HEK293 (cell line): ENCODE results near the gene ABCF2.

Source experiments
- FEZF1 ChIP-seq: fragments of 450-650 bp; formaldehyde crosslinking; IDR thresholded peaks from 2 replicates; pipeline ENCODE4 v1.5.1; 2016; ENCODE audit warnings: missing biosample characterization, missing genetic modification characterization
- GLIS1 ChIP-seq: fragments of 450-650 bp; formaldehyde crosslinking; IDR thresholded peaks from 2 replicates; pipeline ENCODE4 v1.5.1; 2016; ENCODE audit warnings: missing biosample characterization, missing genetic modification characterization
- GLIS2 ChIP-seq: fragments of 450-650 bp; formaldehyde crosslinking; IDR thresholded peaks from 2 replicates; pipeline ENCODE4 v1.5.1; 2016; ENCODE audit warnings: missing biosample characterization, missing genetic modification characterization
- MYNN ChIP-seq: fragments of 450-650 bp; formaldehyde crosslinking; IDR thresholded peaks from 2 replicates; pipeline ENCODE4 v1.5.1; 2016; ENCODE audit warnings: missing biosample characterization, missing genetic modification characterization, borderline replicate concordance
- OSR2 ChIP-seq: fragments of 450-650 bp; formaldehyde crosslinking; IDR thresholded peaks from 2 replicates; pipeline ENCODE4 v1.5.1; 2016; ENCODE audit warnings: missing biosample characterization, missing genetic modification characterization
- SP7 ChIP-seq: fragments of 450-650 bp; formaldehyde crosslinking; IDR thresholded peaks from 2 replicates; pipeline ENCODE4 v1.5.1; 2016; ENCODE audit warnings: missing biosample characterization, missing genetic modification characterization
- ZEB2 ChIP-seq: fragments of 450-650 bp; formaldehyde crosslinking; IDR thresholded peaks from 2 replicates; pipeline ENCODE4 v1.5.1; 2016; ENCODE audit warnings: missing biosample characterization, missing genetic modification characterization
- ZFHX2 ChIP-seq: fragments of 450-650 bp; formaldehyde crosslinking; conservative IDR thresholded peaks from 2 replicates; pipeline ENCODE4 v1.5.1; 2016; ENCODE audit warnings: missing biosample characterization, missing genetic modification characterization
- ZIC2 ChIP-seq: fragments of 450-650 bp; formaldehyde crosslinking; IDR thresholded peaks from 2 replicates; pipeline ENCODE4 v1.5.1; 2016; ENCODE audit warnings: missing biosample characterization, missing genetic modification characterization
- ZNF324 ChIP-seq: fragments of 450-650 bp; formaldehyde crosslinking; IDR thresholded peaks from 2 replicates; pipeline ENCODE4 v1.5.1; 2016; ENCODE audit warnings: missing biosample characterization, missing genetic modification characterization
- ZNF354C ChIP-seq: fragments of 450-650 bp; formaldehyde crosslinking; IDR thresholded peaks from 2 replicates; pipeline ENCODE4 v1.5.1; 2016; ENCODE audit warnings: missing biosample characterization, missing genetic modification characterization, low read depth, borderline replicate concordance
- ZNF600 ChIP-seq: fragments of 450-650 bp; formaldehyde crosslinking; IDR thresholded peaks from 2 replicates; pipeline ENCODE4 v1.5.1; 2016; ENCODE audit warnings: missing biosample characterization, missing genetic modification characterization
- ZNF624 ChIP-seq: fragments of 450-650 bp; formaldehyde crosslinking; IDR thresholded peaks from 2 replicates; pipeline ENCODE4 v1.5.1; 2017; ENCODE audit warnings: missing biosample characterization, missing genetic modification characterization
- ZNF626 ChIP-seq: fragments of 450-650 bp; sonication (Bioruptor Pico); formaldehyde crosslinking; IDR thresholded peaks from 2 replicates; pipeline ENCODE4 v1.5.1; 2018; ENCODE audit warnings: missing biosample characterization, missing genetic modification characterization, inconsistent platforms
- ZNF660 ChIP-seq: fragments of 450-650 bp; IDR thresholded peaks from 2 replicates; pipeline ENCODE4 v1.5.1; 2018; ENCODE audit warnings: missing biosample characterization, mild to moderate bottlenecking, missing genetic modification characterization
- ZSCAN23 ChIP-seq: fragments of 450-650 bp; formaldehyde crosslinking; IDR thresholded peaks from 2 replicates; pipeline ENCODE4 v1.5.1; 2016; ENCODE audit warnings: missing biosample characterization, missing genetic modification characterization
- ZXDB ChIP-seq: fragments of 450-650 bp; formaldehyde crosslinking; IDR thresholded peaks from 2 replicates; pipeline ENCODE4 v1.5.1; 2016; ENCODE audit warnings: missing biosample characterization, missing genetic modification characterization
- TF ChIP-seq, protein P1 (sequence below): fragments of 450-650 bp; formaldehyde crosslinking; IDR thresholded peaks from 2 replicates; pipeline ENCODE4 v1.5.1; 2016; ENCODE audit warnings: missing biosample characterization, missing genetic modification characterization
- TF ChIP-seq, protein P2 (sequence below): fragments of 450-650 bp; formaldehyde crosslinking; IDR thresholded peaks from 2 replicates; pipeline ENCODE4 v1.5.1; 2016; ENCODE audit warnings: missing biosample characterization, missing genetic modification characterization
- TF ChIP-seq, protein P3 (sequence below): fragments of 450-650 bp; formaldehyde crosslinking; IDR thresholded peaks from 2 replicates; pipeline ENCODE4 v1.5.1; 2016; ENCODE audit warnings: missing biosample characterization, missing genetic modification characterization, borderline replicate concordance
- TF ChIP-seq, protein P4 (sequence below): fragments of 450-650 bp; formaldehyde crosslinking; IDR thresholded peaks from 2 replicates; pipeline ENCODE4 v1.5.1; 2016; ENCODE audit warnings: missing biosample characterization, missing genetic modification characterization
- TF ChIP-seq, protein P5 (sequence below): fragments of 450-650 bp; formaldehyde crosslinking; IDR thresholded peaks from 2 replicates; pipeline ENCODE4 v1.5.1; 2016; ENCODE audit warnings: missing biosample characterization, missing genetic modification characterization, borderline replicate concordance
- TF ChIP-seq, protein P6 (sequence below): fragments of 450-650 bp; formaldehyde crosslinking; IDR thresholded peaks from 2 replicates; pipeline ENCODE4 v1.5.1; 2016; ENCODE audit warnings: missing biosample characterization, missing genetic modification characterization

Gene ABCF2

DNA sequence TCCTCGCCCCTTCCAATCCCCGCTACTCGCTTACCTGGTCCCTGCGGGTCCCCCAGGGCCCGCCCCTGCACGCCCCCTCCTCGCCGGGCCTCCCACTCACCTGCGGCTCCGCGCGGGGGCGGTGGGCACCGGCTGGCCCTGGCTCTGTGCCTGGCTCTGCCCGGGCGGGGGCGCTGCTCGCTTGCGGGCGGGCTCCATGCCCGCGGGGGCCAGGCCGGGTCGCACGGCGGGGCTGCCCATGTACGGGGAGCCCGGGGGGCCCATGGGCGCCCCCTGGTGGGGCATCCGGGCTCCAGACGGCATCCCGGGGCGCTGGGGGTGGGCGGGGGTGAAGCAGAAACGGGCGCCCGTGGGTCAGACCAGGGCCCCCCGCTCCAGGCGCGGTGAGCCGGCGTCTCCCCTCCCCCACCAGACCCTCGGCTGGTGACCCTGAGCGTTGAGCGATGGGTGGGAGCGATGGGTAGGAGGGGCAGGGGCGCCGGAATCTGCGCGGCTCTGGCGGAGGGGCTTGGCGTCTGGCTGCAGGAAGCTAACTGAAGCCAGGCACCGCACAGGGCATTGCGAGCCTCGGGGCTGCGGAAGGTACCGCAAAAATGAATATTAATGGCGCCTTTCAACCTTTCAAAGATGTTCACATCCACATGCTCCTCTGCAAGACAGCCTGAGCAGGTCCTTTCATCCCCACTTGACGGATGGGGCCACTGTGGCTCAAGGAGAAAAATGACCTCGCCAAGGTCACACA is 18.5 kb upstream of the ABCF2 start (continued):
- TF ChIP-seq, protein P1, sequence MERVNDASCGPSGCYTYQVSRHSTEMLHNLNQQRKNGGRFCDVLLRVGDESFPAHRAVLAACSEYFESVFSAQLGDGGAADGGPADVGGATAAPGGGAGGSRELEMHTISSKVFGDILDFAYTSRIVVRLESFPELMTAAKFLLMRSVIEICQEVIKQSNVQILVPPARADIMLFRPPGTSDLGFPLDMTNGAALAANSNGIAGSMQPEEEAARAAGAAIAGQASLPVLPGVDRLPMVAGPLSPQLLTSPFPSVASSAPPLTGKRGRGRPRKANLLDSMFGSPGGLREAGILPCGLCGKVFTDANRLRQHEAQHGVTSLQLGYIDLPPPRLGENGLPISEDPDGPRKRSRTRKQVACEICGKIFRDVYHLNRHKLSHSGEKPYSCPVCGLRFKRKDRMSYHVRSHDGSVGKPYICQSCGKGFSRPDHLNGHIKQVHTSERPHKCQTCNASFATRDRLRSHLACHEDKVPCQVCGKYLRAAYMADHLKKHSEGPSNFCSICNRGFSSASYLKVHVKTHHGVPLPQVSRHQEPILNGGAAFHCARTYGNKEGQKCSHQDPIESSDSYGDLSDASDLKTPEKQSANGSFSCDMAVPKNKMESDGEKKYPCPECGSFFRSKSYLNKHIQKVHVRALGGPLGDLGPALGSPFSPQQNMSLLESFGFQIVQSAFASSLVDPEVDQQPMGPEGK (tag by site-specific recombination), result peak; percentile 59
- TF ChIP-seq GLIS1 (peak; percentile 20; the same call in 1 of the 2 replicates), ZNF626 (tag by site-specific recombination) (no peak), ZNF660 (tag by site-specific recombination) (0 out of 2 replicates have a peak, but pooled peaks have one; percentile 24), ZXDB (no peak), GLIS2 (tag by site-specific recombination) (peak; percentile 58), MYNN (tag by site-specific recombination) (no peak), ZNF354C (tag by site-specific recombination) (no peak), ZSCAN23 (tag by site-specific recombination) (no peak), ZFHX2 (tag by site-specific recombination) (peak; percentile 98), ZEB2 (tag by site-specific recombination) (0 out of 2 replicates have a peak, but pooled peaks have one; percentile 27), ZNF324 (tag by site-specific recombination) (no peak), ZNF600 (0 out of 2 replicates have a peak, but pooled peaks have one; percentile 13), FEZF1 (tag by site-specific recombination) (no peak), SP7 (no peak), ZIC2 (peak; percentile 13), OSR2 (tag by site-specific recombination) (no peak), ZNF624 (no peak)
- TF ChIP-seq, protein P2, sequence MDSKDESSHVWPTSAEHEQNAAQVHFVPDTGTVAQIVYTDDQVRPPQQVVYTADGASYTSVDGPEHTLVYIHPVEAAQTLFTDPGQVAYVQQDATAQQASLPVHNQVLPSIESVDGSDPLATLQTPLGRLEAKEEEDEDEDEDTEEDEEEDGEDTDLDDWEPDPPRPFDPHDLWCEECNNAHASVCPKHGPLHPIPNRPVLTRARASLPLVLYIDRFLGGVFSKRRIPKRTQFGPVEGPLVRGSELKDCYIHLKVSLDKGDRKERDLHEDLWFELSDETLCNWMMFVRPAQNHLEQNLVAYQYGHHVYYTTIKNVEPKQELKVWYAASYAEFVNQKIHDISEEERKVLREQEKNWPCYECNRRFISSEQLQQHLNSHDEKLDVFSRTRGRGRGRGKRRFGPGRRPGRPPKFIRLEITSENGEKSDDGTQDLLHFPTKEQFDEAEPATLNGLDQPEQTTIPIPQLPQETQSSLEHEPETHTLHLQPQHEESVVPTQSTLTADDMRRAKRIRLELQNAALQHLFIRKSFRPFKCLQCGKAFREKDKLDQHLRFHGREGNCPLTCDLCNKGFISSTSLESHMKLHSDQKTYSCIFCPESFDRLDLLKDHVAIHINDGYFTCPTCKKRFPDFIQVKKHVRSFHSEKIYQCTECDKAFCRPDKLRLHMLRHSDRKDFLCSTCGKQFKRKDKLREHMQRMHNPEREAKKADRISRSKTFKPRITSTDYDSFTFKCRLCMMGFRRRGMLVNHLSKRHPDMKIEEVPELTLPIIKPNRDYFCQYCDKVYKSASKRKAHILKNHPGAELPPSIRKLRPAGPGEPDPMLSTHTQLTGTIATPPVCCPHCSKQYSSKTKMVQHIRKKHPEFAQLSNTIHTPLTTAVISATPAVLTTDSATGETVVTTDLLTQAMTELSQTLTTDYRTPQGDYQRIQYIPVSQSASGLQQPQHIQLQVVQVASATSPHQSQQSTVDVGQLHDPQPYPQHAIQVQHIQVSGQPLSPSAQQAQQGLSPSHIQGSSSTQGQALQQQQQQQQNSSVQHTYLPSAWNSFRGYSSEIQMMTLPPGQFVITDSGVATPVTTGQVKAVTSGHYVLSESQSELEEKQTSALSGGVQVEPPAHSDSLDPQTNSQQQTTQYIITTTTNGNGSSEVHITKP, result no peak
- TF ChIP-seq, protein P3, sequence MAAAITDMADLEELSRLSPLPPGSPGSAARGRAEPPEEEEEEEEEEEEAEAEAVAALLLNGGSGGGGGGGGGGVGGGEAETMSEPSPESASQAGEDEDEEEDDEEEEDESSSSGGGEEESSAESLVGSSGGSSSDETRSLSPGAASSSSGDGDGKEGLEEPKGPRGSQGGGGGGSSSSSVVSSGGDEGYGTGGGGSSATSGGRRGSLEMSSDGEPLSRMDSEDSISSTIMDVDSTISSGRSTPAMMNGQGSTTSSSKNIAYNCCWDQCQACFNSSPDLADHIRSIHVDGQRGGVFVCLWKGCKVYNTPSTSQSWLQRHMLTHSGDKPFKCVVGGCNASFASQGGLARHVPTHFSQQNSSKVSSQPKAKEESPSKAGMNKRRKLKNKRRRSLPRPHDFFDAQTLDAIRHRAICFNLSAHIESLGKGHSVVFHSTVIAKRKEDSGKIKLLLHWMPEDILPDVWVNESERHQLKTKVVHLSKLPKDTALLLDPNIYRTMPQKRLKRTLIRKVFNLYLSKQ (tag by site-specific recombination), result no peak
- TF ChIP-seq, protein P4, sequence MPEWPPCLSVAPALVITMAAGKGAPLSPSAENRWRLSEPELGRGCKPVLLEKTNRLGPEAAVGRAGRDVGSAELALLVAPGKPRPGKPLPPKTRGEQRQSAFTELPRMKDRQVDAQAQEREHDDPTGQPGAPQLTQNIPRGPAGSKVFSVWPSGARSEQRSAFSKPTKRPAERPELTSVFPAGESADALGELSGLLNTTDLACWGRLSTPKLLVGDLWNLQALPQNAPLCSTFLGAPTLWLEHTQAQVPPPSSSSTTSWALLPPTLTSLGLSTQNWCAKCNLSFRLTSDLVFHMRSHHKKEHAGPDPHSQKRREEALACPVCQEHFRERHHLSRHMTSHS, result no peak
- TF ChIP-seq, protein P5, sequence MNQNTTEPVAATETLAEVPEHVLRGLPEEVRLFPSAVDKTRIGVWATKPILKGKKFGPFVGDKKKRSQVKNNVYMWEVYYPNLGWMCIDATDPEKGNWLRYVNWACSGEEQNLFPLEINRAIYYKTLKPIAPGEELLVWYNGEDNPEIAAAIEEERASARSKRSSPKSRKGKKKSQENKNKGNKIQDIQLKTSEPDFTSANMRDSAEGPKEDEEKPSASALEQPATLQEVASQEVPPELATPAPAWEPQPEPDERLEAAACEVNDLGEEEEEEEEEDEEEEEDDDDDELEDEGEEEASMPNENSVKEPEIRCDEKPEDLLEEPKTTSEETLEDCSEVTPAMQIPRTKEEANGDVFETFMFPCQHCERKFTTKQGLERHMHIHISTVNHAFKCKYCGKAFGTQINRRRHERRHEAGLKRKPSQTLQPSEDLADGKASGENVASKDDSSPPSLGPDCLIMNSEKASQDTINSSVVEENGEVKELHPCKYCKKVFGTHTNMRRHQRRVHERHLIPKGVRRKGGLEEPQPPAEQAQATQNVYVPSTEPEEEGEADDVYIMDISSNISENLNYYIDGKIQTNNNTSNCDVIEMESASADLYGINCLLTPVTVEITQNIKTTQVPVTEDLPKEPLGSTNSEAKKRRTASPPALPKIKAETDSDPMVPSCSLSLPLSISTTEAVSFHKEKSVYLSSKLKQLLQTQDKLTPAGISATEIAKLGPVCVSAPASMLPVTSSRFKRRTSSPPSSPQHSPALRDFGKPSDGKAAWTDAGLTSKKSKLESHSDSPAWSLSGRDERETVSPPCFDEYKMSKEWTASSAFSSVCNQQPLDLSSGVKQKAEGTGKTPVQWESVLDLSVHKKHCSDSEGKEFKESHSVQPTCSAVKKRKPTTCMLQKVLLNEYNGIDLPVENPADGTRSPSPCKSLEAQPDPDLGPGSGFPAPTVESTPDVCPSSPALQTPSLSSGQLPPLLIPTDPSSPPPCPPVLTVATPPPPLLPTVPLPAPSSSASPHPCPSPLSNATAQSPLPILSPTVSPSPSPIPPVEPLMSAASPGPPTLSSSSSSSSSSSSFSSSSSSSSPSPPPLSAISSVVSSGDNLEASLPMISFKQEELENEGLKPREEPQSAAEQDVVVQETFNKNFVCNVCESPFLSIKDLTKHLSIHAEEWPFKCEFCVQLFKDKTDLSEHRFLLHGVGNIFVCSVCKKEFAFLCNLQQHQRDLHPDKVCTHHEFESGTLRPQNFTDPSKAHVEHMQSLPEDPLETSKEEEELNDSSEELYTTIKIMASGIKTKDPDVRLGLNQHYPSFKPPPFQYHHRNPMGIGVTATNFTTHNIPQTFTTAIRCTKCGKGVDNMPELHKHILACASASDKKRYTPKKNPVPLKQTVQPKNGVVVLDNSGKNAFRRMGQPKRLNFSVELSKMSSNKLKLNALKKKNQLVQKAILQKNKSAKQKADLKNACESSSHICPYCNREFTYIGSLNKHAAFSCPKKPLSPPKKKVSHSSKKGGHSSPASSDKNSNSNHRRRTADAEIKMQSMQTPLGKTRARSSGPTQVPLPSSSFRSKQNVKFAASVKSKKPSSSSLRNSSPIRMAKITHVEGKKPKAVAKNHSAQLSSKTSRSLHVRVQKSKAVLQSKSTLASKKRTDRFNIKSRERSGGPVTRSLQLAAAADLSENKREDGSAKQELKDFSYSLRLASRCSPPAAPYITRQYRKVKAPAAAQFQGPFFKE (tag by site-specific recombination), result no peak
- TF ChIP-seq, protein P6, sequence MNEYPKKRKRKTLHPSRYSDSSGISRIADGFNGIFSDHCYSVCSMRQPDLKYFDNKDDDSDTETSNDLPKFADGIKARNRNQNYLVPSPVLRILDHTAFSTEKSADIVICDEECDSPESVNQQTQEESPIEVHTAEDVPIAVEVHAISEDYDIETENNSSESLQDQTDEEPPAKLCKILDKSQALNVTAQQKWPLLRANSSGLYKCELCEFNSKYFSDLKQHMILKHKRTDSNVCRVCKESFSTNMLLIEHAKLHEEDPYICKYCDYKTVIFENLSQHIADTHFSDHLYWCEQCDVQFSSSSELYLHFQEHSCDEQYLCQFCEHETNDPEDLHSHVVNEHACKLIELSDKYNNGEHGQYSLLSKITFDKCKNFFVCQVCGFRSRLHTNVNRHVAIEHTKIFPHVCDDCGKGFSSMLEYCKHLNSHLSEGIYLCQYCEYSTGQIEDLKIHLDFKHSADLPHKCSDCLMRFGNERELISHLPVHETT (tag by site-specific recombination), result no peak
